ENCODE data around the gene GPRC5B. TPM values are rescaled to one million over a fixed set of nuclear protein-coding genes. Genes with fewer than 3 reads are reported as not detected.

The GPRC5B gene
- total and polyA plus RNA-seq, 2 experiments from 2014 or later: 0.13 TPM; not detected in 1

DNA sequence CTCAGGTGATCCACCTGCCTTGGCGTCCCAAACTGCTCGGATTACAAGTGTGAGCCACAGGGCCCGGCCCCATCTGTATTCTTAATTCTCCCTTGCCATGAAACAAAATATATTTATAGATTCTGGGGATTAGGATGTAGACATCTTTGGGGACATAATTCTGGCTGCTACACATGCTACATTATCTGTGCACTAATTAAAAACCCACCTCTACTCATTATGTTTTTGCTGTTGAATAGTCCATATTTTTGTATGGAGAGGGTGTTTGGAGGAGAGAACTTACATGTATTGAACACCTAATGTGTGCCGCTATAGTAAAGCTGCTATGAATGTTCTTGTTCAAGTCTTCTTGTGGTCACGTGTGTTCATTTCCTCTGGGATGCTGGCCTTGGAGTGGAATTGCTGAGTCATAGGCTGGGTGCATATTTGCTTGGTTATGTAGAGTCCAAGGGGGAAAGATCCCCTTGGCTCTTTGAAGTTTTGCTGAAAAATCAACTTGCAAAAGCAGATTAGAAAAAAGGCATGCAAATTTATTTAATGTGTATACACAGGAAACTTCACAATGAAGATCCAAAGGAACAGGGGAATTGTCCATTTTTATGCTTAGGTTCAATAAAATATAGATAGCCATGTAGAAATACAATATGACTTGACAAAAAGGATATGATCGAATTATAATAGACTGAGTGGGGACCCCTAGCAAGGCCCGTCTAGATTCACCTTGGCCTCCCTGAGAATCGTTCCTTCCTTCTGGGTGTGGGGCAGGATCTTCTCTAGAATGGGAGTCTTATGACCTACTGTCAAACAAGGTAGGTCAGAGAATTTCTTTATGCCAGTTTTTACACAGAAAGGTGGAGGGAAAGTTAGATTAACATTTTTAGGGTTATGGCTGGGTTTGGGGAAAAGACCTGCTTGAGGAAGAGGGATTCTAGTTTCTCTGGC lies 42.1 kb upstream of the GPRC5B start:
- DNase-seq: peak; percentile 56
- TF ChIP-seq EZH2phosphoT487 (IDR thresholded peaks at IDR 0.05; ENCODE audit: insufficient read depth, low read depth) (no peak), EZH2 (IDR thresholded peaks at IDR 0.05; ENCODE audit: insufficient read depth, poor library complexity, severe bottlenecking) (no peak)
- H3K36me3 ChIP-seq (ENCODE audit: low read depth): no peaks in the 10 kb centered on the region

DNA sequence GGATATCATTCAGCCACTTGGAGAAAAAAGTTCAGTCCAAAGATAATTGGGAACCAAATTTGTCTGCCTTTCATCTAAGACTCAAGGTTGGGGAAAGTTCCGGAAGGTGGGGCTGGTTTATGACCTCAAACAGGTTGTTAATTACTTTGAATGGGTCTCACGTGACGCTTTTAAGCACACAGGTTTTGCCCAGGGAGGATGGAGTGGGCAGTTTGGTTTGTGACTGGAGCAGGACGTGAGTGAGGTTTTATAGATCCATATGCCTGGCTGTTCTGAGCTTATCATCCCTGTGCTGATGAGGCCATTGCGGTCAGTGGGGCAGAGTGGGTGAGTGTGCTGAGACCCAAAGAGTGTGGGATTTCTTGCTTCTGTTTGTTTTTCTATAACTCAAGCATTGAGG lies 38.7 kb upstream of the GPRC5B start:
- H3K9ac ChIP-seq: no peak overlapping the region
- no peaks in the 10 kb centered on the region for H3K36me3 ChIP-seq (ENCODE audit: low read depth)
- DNase-seq: no peak
- no peak overlapping the region for H2AFZ ChIP-seq
- H3K4me2 ChIP-seq (ENCODE audit: unreplicated experiment): no peak overlapping the region
- H3K4me1 ChIP-seq (ENCODE audit: insufficient read depth): 0 out of 2 replicates have a peak, but pooled peaks cover 5% of the 10 kb centered on the region
- H3K27ac ChIP-seq: no peak overlapping the region
- no peaks in the 10 kb centered on the region for H3F3A ChIP-seq (ENCODE audit: insufficient read depth)
- no peaks in the 10 kb centered on the region for H3K79me2 ChIP-seq (ENCODE audit: insufficient read depth)
- WGBS, 2 experiments (ENCODE audit: low coverage in 1 of 2, low lambda C conversion rate in 2 of 2, missing lambda C conversion rate in 2 of 2): 30 to 31% methylated on average over 5 of the region's 5 CpGs
- TF ChIP-seq EZH2 (IDR thresholded peaks at IDR 0.05; ENCODE audit: insufficient read depth, poor library complexity, severe bottlenecking): no peak
- TF ChIP-seq EZH2phosphoT487 (IDR thresholded peaks at IDR 0.05; ENCODE audit: insufficient read depth, low read depth): no peak
- H3K9me2 ChIP-seq (ENCODE audit: insufficient read depth): no peaks in the 10 kb centered on the region
- no peaks in the 10 kb centered on the region for H3K9me3 ChIP-seq (ENCODE audit: low read depth)
- no peaks in the 10 kb centered on the region for H4K20me1 ChIP-seq (ENCODE audit: insufficient read depth)
- no peaks in the 10 kb centered on the region; the same call in 1 of the 2 replicates for H3K27me3 ChIP-seq (replicated peaks; ENCODE audit: insufficient read depth)
- H3K4me3 ChIP-seq: no peak overlapping the region
- in situ Hi-C loops (cut with MboI): no loop called here

More for the DNA sequence above, 42.1 kb upstream of the GPRC5B start:
- H3F3A ChIP-seq (ENCODE audit: insufficient read depth): no peaks in the 10 kb centered on the region
- H3K9me3 ChIP-seq (ENCODE audit: low read depth): no peaks in the 10 kb centered on the region
- no peak overlapping the region for H3K4me3 ChIP-seq
- H3K9me2 ChIP-seq (ENCODE audit: insufficient read depth): no peaks in the 10 kb centered on the region
- H3K27me3 ChIP-seq (replicated peaks; ENCODE audit: insufficient read depth): no peaks in the 10 kb centered on the region; the same call in 1 of the 2 replicates
- H4K20me1 ChIP-seq (ENCODE audit: insufficient read depth): no peaks in the 10 kb centered on the region
- no peak overlapping the region for H3K27ac ChIP-seq
- H3K4me1 ChIP-seq (ENCODE audit: insufficient read depth): 0 out of 2 replicates have a peak, but pooled peaks cover 5% of the 10 kb centered on the region
- in situ Hi-C loops (cut with MboI): no loop called here
- no peak overlapping the region for H3K4me2 ChIP-seq (ENCODE audit: unreplicated experiment)
- no peak overlapping the region for H3K9ac ChIP-seq
- WGBS, 2 experiments (ENCODE audit: low coverage in 1 of 2, low lambda C conversion rate in 2 of 2, missing lambda C conversion rate in 2 of 2): 56 to 58% methylated on average over 8 of the region's 8 CpGs
- H3K79me2 ChIP-seq (ENCODE audit: insufficient read depth): no peaks in the 10 kb centered on the region
- H2AFZ ChIP-seq: no peak overlapping the region

DNA sequence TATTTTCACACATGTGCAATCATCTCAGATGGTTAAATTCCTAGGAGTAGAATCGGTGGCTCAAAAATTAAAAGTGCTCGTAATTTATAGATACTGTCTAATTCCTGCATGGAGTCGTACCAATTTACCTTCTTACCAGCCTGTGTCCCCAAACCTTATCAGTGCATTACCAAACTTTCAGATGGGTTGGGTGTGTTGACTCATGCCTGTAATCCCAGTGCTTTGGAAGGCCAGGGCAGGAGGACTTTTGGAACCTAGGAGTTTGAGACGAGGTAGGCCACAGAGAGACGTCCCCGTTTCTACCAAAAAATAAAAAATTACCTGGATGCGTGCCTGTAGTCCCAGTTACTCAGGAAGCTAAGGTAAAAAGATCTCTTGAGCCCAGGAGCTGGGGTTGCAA lies 34.5 kb upstream of the GPRC5B start:
- Histone ChIP-seq H3K36me3 (ENCODE audit: low read depth) (no peaks in the 10 kb centered on the region), H3K27me3 (replicated peaks; ENCODE audit: insufficient read depth) (no peaks in the 10 kb centered on the region; the same call in 1 of the 2 replicates), H2AFZ (no peak overlapping the region), H3K9ac (no peak overlapping the region), H3K79me2 (ENCODE audit: insufficient read depth) (no peaks in the 10 kb centered on the region), H3K9me2 (ENCODE audit: insufficient read depth) (no peaks in the 10 kb centered on the region), H4K20me1 (ENCODE audit: insufficient read depth) (no peaks in the 10 kb centered on the region), H3K27ac (no peak overlapping the region), H3K4me1 (ENCODE audit: insufficient read depth) (no peaks in the 10 kb centered on the region), H3K4me2 (ENCODE audit: unreplicated experiment) (no peak overlapping the region), H3F3A (ENCODE audit: insufficient read depth) (no peaks in the 10 kb centered on the region), H3K4me3 (no peak overlapping the region), H3K9me3 (ENCODE audit: low read depth) (no peaks in the 10 kb centered on the region)
- no peak for DNase-seq
- no peak for TF ChIP-seq EZH2phosphoT487 (IDR thresholded peaks at IDR 0.05; ENCODE audit: insufficient read depth, low read depth)
- TF ChIP-seq EZH2 (IDR thresholded peaks at IDR 0.05; ENCODE audit: insufficient read depth, poor library complexity, severe bottlenecking): no peak
- in situ Hi-C loops (cut with MboI): no loop called here
- 64% methylated on average over 7 of the region's 7 CpGs for WGBS, 2 experiments (ENCODE audit: low coverage in 1 of 2, low lambda C conversion rate in 2 of 2, missing lambda C conversion rate in 2 of 2)

DNA sequence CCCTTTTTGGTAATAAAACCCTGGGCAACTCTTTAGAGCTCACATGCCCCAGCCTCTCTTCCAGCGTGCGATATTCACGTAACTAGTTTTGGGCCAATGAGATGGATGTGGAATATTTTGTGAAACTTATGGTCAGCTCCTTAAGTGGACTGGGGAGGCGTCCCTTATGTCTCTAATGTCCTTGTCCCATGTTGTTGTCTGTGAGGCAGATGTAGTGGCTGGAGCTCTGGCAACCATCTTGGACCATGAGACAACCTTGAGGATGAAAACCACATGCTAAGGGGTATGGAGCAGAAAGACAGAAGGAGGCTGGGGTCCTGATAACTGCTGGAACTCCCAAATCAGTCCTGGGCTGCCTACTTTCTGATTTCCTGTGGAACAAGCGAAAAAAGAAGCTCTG lies 31.4 kb upstream of the GPRC5B start:
- whole genome bisulfite sequencing, 2 experiments (ENCODE audit: low coverage in 1 of 2, low lambda C conversion rate in 2 of 2, missing lambda C conversion rate in 2 of 2): 58 to 63% methylated on average over 5 of the region's 5 CpGs
- Histone ChIP-seq H3K4me1 (ENCODE audit: insufficient read depth) (no peaks in the 10 kb centered on the region), H3K79me2 (ENCODE audit: insufficient read depth) (no peaks in the 10 kb centered on the region), H3K9me2 (ENCODE audit: insufficient read depth) (no peaks in the 10 kb centered on the region), H3K9me3 (ENCODE audit: low read depth) (no peaks in the 10 kb centered on the region), H2AFZ (no peak overlapping the region), H3K4me2 (ENCODE audit: unreplicated experiment) (no peak overlapping the region), H3F3A (ENCODE audit: insufficient read depth) (peaks cover 10% of the 10 kb centered on the region), H3K36me3 (ENCODE audit: low read depth) (no peaks in the 10 kb centered on the region), H3K27ac (no peak overlapping the region), H4K20me1 (ENCODE audit: insufficient read depth) (no peaks in the 10 kb centered on the region), H3K4me3 (no peak overlapping the region), H3K9ac (no peak overlapping the region), H3K27me3 (replicated peaks; ENCODE audit: insufficient read depth) (no peaks in the 10 kb centered on the region)
- in situ Hi-C loops (cut with MboI): no loop called here
- no peak for DNase-seq
- TF ChIP-seq EZH2 (IDR thresholded peaks at IDR 0.05; ENCODE audit: insufficient read depth, poor library complexity, severe bottlenecking) (no peak), EZH2phosphoT487 (IDR thresholded peaks at IDR 0.05; ENCODE audit: insufficient read depth, low read depth) (no peak)
